Stomach (tissue), 4 donors: ENCODE measurements around the gene SKP1.

Experiments
- POLR2AphosphoS5 ChIP-seq, 3 donors: sonication (generic); formaldehyde crosslinking; IDR thresholded peaks; one replicate each; pipeline ENCODE4 v1.6.1; 2016; ENCODE audit warnings: antibody characterized with exemption in 3 of 3
- TF ChIP-seq, protein P1 (sequence below), 7 experiments: fragments of 450-650 bp in 4 of 7; fragments of 200-600 bp in 3 of 7; sonication (generic) in 3 of 7; IDR thresholded peaks; one replicate each; pipeline ENCODE4 v1.5.1; 2016 to 2019; ENCODE audit warnings: antibody characterized with exemption in 7 of 7, control low read depth in 2 of 7, mild to moderate bottlenecking in 1 of 7

DNA sequence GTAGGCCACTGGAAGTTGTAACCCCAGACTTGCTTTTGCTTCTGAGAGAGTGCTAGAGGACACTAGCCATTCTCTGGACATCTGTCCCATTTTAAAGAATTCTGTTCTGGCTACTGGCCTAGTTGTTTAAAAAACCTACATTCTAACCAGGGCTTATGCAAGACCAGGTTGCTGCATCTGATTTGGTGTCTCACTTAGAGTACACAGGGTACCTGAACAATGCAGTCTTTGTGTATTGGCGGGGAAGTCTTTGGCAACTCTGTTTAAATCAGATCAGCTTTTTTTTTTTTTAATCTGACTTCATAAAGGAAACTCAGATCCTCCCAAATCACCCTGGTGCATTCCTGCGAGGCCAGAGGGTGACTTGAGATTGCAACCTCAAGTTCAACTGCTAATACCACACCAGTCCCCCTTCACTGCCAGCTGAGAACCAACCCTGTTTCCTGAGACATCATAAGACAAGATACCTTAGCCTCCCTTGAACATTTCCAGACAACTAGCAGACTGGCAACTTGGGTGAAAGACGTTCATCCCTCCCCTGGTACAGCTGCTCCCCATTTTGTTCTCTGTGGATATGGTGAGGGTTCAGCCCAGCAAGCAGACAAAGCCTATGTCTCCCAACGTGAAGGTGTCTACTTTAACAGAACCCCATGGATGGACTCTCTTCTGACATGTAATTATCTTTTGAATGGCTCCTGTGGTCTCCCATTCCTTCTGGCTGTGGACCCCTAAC, 27.0 kb downstream of the SKP1 start:
- TF ChIP-seq POLR2AphosphoS5 (IDR thresholded peaks at IDR 0.05) = peak in 1 of 3 donors; percentile 39
- TF ChIP-seq, protein P1, sequence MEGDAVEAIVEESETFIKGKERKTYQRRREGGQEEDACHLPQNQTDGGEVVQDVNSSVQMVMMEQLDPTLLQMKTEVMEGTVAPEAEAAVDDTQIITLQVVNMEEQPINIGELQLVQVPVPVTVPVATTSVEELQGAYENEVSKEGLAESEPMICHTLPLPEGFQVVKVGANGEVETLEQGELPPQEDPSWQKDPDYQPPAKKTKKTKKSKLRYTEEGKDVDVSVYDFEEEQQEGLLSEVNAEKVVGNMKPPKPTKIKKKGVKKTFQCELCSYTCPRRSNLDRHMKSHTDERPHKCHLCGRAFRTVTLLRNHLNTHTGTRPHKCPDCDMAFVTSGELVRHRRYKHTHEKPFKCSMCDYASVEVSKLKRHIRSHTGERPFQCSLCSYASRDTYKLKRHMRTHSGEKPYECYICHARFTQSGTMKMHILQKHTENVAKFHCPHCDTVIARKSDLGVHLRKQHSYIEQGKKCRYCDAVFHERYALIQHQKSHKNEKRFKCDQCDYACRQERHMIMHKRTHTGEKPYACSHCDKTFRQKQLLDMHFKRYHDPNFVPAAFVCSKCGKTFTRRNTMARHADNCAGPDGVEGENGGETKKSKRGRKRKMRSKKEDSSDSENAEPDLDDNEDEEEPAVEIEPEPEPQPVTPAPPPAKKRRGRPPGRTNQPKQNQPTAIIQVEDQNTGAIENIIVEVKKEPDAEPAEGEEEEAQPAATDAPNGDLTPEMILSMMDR (IDR thresholded peaks at IDR 0.05) = no peak
